Nephron progenitor cell (in vitro differentiated cells): Measurements from ENCODE around the gene HIPK2.

Experiments
- DNase-seq: peaks from one replicate; pipeline ENCODE4 v3.0.0; 2021
- H3K27ac Mint-ChIP-seq: 2 replicates; pipeline ENCODE4 v1.8.0; 2021; ENCODE audit warnings: mild to moderate bottlenecking, moderate library complexity, mixed read lengths
- H3K27me3 Mint-ChIP-seq: 2 replicates; pipeline ENCODE4 v1.8.0; 2021; ENCODE audit warnings: mild to moderate bottlenecking, low read depth, mixed read lengths; ENCODE audit not compliant: poor library complexity
- H3K36me3 Mint-ChIP-seq: 2 replicates; pipeline ENCODE4 v1.8.0; 2021; ENCODE audit warnings: low read depth, mixed read lengths
- H3K4me1 Mint-ChIP-seq: 2 replicates; pipeline ENCODE4 v1.8.0; 2021; ENCODE audit warnings: mixed read lengths
- H3K4me3 Mint-ChIP-seq: 2 replicates; pipeline ENCODE4 v1.8.0; 2021; ENCODE audit warnings: mild to moderate bottlenecking, moderate library complexity, mixed read lengths
- H3K9me3 Mint-ChIP-seq: 2 replicates; pipeline ENCODE4 v1.8.0; 2021; ENCODE audit warnings: mild to moderate bottlenecking, moderate library complexity, mixed read lengths
- CTCF ChIP-seq: fragments of 200-600 bp; sonication (generic); IDR thresholded peaks from 2 replicates; pipeline ENCODE4 v1.5.0; 2021; ENCODE audit warnings: antibody characterized with exemption

Gene HIPK2

GRCh38 chr7:139777133-139777891 lies 486 bp downstream of the HIPK2 start:
- Mint-ChIP-seq H3K27me3 (peaks cover 19% of the 10 kb centered on the region), H3K9me3 (no peaks in the 10 kb centered on the region), H3K27ac (peak overlapping the region; percentile 97), H3K4me3 (peak overlapping the region; percentile 98), H3K36me3 (peaks cover 18% of the 10 kb centered on the region), H3K4me1 (peaks cover 50% of the 10 kb centered on the region)
- TF ChIP-seq CTCF = no peak
- peak; percentile 65 for DNase-seq

- Mint-ChIP-seq H3K27ac (peak overlapping the region; percentile 97), H3K4me1 (peaks cover 57% of the 10 kb centered on the region), H3K27me3 (peaks cover 16% of the 10 kb centered on the region), H3K36me3 (peaks cover 18% of the 10 kb centered on the region), H3K4me3 (peak overlapping the region; percentile 98), H3K9me3 (no peaks in the 10 kb centered on the region)
- TF ChIP-seq CTCF = no peak
- DNase-seq = no peak
Observed at GRCh38 chr7:139776486-139777132, 1.2 kb downstream of the HIPK2 start.

- peak; percentile 54 for TF ChIP-seq CTCF
- H3K27ac Mint-ChIP-seq = no peak overlapping the region
- H3K36me3 Mint-ChIP-seq = peaks cover 14% of the 10 kb centered on the region
- no peaks in the 10 kb centered on the region for H3K9me3 Mint-ChIP-seq
- DNase-seq = peak; percentile 59
- peaks cover 12% of the 10 kb centered on the region for H3K27me3 Mint-ChIP-seq
- H3K4me3 Mint-ChIP-seq = peak overlapping the region; percentile 98
- H3K4me1 Mint-ChIP-seq = peaks cover 64% of the 10 kb centered on the region
Observed at GRCh38 chr7:139775829-139776266, 1.9 kb downstream of the HIPK2 start.

GRCh38 chr7:139774376-139774775 lies 3.4 kb downstream of the HIPK2 start:
- peaks cover 63% of the 10 kb centered on the region for H3K4me1 Mint-ChIP-seq
- no peak for TF ChIP-seq CTCF
- H3K27ac Mint-ChIP-seq = no peak overlapping the region
- peak overlapping the region; percentile 98 for H3K4me3 Mint-ChIP-seq
- no peak for DNase-seq
- peaks cover 2% of the 10 kb centered on the region for H3K27me3 Mint-ChIP-seq
- H3K9me3 Mint-ChIP-seq = no peaks in the 10 kb centered on the region
- peaks cover 14% of the 10 kb centered on the region for H3K36me3 Mint-ChIP-seq

GRCh38 chr7:139773371-139773770 lies 4.4 kb downstream of the HIPK2 start:
- Mint-ChIP-seq H3K4me3 (no peak overlapping the region), H3K9me3 (no peaks in the 10 kb centered on the region), H3K36me3 (peaks cover 14% of the 10 kb centered on the region), H3K27me3 (no peaks in the 10 kb centered on the region), H3K4me1 (peaks cover 64% of the 10 kb centered on the region), H3K27ac (no peak overlapping the region)
- no peak for DNase-seq
- TF ChIP-seq CTCF = no peak
